DMS 273 treated with DMSO at 0.1 percent for 48 hours (cell line): ENCODE measurements around the gene ACTBL2.

Experiments used
- DNase-seq: peaks from one replicate; lab custom pipeline; 2025; lab: John Stamatoyannopoulos, UW

The ACTBL2 gene

GRCh38 chr5:57448751-57449150 is 33.9 kb downstream of the ACTBL2 start:
- no peak for DNase-seq

- DNase-seq = no peak
These were observed 34.3 kb downstream of the ACTBL2 start for GRCh38 chr5:57448287-57448686.

- no peak for DNase-seq
These were observed 35.0 kb downstream of the ACTBL2 start for GRCh38 chr5:57447658-57448057.

DNA sequence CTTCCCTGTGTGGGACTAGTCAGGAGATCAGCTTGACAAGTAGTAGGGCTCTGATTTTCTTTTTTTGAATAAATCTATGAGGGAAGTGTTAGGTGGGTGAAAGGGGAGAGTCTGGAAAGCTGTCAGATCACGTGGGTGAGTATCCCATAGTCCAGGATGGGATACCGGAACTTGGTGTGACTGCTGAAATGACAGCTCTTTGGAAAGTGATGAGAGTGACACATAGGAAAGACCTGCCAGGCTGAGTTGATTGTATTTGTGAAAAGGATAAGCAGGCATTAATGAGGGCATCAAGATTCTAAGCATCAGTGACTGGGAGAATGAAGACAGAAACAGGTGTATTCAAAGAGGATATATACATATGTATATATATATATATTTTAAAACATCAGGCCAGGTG is 35.6 kb downstream of the ACTBL2 start:
- no peak for DNase-seq

- no peak for DNase-seq
These were observed 36.9 kb downstream of the ACTBL2 start for GRCh38 chr5:57445705-57446037.

- no peak for DNase-seq
These were observed 37.5 kb downstream of the ACTBL2 start for GRCh38 chr5:57445006-57445704.

- DNase-seq = peak; percentile 59
These were observed 40.4 kb downstream of the ACTBL2 start for GRCh38 chr5:57442080-57442839.

DNA sequence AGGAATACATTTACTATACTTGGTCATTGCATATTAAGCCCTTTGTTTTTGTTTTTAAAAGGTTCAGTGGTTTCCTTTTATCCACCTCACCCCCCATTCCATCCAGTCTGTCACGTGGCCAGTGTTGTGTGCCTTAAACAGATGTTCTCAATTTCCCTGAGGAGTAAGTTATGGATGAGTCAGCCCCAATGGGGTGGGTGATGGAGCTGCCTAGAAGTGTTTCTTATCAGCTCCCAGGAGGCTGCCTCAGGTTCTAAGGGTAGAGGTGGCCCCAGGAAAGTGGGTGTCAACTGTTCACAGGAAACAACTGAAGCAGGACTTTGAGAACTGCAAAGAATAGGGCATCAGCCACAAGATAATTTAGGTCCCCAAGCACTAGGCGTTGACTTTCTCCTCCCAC is 41.1 kb downstream of the ACTBL2 start:
- peak; percentile 88 for DNase-seq

- no peak for DNase-seq
These were observed 43.0 kb downstream of the ACTBL2 start for GRCh38 chr5:57439601-57440000.

GRCh38 chr5:57437976-57438805 is 44.4 kb downstream of the ACTBL2 start:
- DNase-seq = no peak

DNA sequence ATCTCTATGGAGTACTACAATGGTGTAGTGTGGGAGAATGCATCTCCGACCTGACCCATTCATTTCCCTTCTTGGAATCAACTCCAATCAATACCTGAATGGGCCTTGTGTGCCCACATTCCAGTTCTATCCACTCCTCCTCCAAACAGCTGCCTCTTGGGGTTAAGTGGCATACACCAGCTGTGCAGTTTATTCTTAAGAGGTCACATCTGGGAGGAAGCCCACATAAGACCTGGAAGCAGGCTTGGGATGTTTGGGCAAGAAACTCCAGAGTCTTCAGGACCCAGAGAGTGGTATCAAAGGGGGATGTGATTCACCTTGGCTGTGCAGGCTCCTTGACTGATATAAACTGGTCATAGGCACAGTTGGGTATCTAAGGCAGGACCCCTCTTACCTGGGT is 46.0 kb downstream of the ACTBL2 start:
- no peak for DNase-seq

- no peak for DNase-seq
These were observed 46.9 kb downstream of the ACTBL2 start for GRCh38 chr5:57435701-57436134.

GRCh38 chr5:57434683-57435082 is 47.9 kb downstream of the ACTBL2 start:
- DNase-seq = no peak

DNA sequence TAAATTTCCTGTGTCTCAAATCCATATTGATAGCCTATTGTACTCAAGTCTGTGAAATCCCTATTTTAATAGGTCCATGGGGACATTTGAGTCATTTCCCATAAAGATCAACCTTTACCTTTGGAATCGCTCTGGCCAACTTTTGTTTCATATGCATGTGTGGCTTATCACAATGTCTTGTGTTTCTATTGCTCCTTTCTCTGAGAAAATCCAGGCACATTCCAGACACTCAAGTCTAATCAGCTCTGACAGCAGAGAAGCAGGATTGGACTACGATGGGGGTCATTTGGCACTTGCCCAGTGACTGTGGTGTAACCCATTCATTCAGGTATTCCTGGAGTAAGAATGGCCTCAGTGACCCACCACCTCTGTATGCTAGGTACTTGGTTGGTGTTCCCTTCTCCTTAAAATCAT is 48.4 kb downstream of the ACTBL2 start:
- no peak for DNase-seq

- no peak for DNase-seq
These were observed 49.7 kb downstream of the ACTBL2 start for GRCh38 chr5:57432876-57433275.

DNA sequence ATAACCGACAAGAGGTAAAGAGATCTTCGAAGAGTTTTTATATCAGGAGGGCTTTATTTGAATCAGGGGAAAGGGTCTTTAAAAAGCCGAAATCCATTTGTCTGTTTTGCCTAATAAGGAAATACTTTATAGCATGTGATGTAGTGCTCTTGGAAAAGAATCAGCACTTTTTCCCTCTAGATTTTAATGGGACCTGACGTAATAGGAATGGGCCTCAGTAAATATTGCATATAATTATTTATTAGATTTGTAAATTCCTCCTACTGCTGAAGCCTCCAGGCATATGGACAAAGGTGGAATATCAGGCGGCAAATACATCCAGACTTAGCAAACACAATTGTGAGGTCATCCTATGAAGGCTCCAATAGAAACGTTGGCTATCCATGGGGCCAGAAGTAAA is 50.9 kb downstream of the ACTBL2 start:
- DNase-seq = no peak
